HG02943 (cell line): ENCODE measurements around the gene USP12.
"Not testable (repeated sequence)": the region's sequence is repeated elsewhere in the genome, so short reads cannot be mapped to it uniquely, and the experiment has no call there.

Experiments used
- ATAC-seq: cut with Tn5 transposase; IDR thresholded peaks from one replicate; pipeline ENCODE4 v1.9.1; 2021; ENCODE audit warnings: mild to moderate bottlenecking, low read depth, moderate library complexity; ENCODE audit not compliant: unreplicated experiment

USP12 gene

GRCh38 chr13:27125357-27126282 is 46.0 kb downstream of the USP12 start:
- no peak for ATAC-seq

GRCh38 chr13:27124571-27124970 is 47.0 kb downstream of the USP12 start:
- no peak for ATAC-seq

- ATAC-seq, result not testable (repeated sequence)
Measured at GRCh38 chr13:27123445-27123844, 48.2 kb downstream of the USP12 start.

GRCh38 chr13:27122036-27122435 is 49.6 kb downstream of the USP12 start:
- no peak for ATAC-seq

GRCh38 chr13:27120811-27121210 is 50.8 kb downstream of the USP12 start:
- ATAC-seq, result no peak

GRCh38 chr13:27120011-27120410 is 51.6 kb downstream of the USP12 start:
- no peak for ATAC-seq

- ATAC-seq, result no peak
Measured at GRCh38 chr13:27118428-27119054, 53.1 kb downstream of the USP12 start.

- ATAC-seq, result no peak
Measured at GRCh38 chr13:27117952-27118351, 53.7 kb downstream of the USP12 start.

GRCh38 chr13:27117158-27117557 is 54.5 kb downstream of the USP12 start:
- no peak for ATAC-seq

GRCh38 chr13:27113436-27113835 is 58.2 kb downstream of the USP12 start:
- ATAC-seq, result no peak

GRCh38 chr13:27112006-27112405 is 59.6 kb downstream of the USP12 start:
- no peak for ATAC-seq

- no peak for ATAC-seq
Measured at GRCh38 chr13:27110056-27110746, 61.4 kb downstream of the USP12 start.

GRCh38 chr13:27106144-27106543 is 65.5 kb downstream of the USP12 start:
- ATAC-seq, result no peak

GRCh38 chr13:27104606-27105005 is 67.0 kb downstream of the USP12 start:
- ATAC-seq, result no peak

GRCh38 chr13:27101847-27102246 is 69.8 kb downstream of the USP12 start:
- ATAC-seq, result no peak

- ATAC-seq, result no peak
Measured at GRCh38 chr13:27101289-27101688, 70.3 kb downstream of the USP12 start.

- ATAC-seq, result no peak
Measured at GRCh38 chr13:27097691-27098090, 73.9 kb downstream of the USP12 start.

- no peak for ATAC-seq
Measured at GRCh38 chr13:27091451-27091850, 80.2 kb downstream of the USP12 start.

GRCh38 chr13:27088619-27089018 is 83.0 kb downstream of the USP12 start:
- no peak for ATAC-seq

- ATAC-seq, result no peak
Measured at GRCh38 chr13:27086599-27087265, 84.9 kb downstream of the USP12 start.

GRCh38 chr13:27083183-27083582 is 88.4 kb downstream of the USP12 start:
- ATAC-seq, result no peak
